EL (cell line): ENCODE data around the gene SYT7.

Experiments used
- DNase-seq: peaks from one replicate; pipeline ENCODE4 v3.0.0-alpha.2; 2016

The SYT7 gene

GRCh38 chr11:61552108-61552635 is 28.7 kb downstream of the SYT7 start:
- no peak for DNase-seq

DNA sequence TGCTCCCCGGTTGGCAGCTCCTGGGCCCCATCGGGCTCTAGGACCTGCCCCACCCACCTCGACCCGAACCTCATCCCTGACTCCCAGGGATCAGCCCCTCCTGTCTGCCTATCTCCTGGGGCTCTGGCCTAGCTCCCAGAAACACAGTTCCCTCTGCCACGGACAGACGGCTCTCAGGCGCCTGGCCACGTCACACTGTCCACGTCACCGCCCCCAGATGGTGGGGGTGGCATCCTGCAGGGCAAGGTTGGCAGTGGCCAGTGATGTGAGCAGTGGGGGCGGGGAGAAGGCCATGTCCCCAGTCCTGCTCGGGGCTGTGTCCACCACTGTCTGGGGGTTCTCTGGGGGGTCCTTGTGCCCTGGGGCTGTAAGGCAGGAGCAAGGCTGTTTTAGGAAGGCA is 29.2 kb downstream of the SYT7 start:
- DNase-seq, result peak; percentile 68

- no peak for DNase-seq
These were observed 30.1 kb downstream of the SYT7 start for GRCh38 chr11:61550665-61551227.

- no peak for DNase-seq
These were observed 31.0 kb downstream of the SYT7 start for GRCh38 chr11:61549662-61550568.

GRCh38 chr11:61549177-61549576 is 31.7 kb downstream of the SYT7 start:
- no peak for DNase-seq

GRCh38 chr11:61547246-61547645 is 33.6 kb downstream of the SYT7 start:
- DNase-seq, result no peak

DNA sequence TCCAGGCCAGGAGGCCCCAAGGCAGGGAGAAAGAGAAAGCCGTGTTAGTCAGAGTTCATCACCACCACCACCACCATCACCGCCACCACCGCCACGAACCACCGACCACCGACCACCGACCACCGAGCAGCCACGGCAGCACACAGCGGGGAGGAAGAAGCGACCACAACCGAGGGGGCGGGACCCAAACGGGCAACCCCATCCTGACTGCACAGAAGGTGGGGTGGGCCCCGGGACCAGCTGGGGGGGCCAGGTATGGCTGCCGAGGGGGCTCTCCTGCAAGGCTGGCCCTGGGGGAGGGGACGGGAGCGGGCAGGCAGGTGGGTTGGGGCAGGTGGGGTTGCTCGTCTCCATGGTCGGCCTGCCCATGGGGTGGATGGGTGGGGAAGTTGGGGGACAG is 34.2 kb downstream of the SYT7 start:
- DNase-seq, result no peak

GRCh38 chr11:61545921-61546320 is 35.0 kb downstream of the SYT7 start:
- no peak for DNase-seq

DNA sequence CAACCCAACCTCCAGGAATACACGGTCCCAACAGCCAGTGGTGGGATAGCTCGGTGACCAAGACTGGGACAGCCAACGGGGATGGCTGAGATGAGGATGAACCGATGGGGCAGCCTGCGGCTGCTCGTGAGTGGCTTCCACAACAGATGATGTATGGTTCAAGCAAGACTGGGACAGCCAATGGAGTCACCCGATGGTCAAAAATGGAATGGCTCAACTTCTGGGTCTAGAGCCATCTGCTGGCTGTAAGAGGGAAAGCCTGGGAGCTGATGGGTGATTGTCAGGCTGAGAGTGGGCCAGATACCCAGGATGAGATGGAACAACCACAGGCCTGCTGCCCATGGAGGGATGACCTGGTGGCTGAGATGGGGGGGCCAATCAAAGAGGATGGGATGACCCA is 35.5 kb downstream of the SYT7 start:
- DNase-seq, result no peak

DNA sequence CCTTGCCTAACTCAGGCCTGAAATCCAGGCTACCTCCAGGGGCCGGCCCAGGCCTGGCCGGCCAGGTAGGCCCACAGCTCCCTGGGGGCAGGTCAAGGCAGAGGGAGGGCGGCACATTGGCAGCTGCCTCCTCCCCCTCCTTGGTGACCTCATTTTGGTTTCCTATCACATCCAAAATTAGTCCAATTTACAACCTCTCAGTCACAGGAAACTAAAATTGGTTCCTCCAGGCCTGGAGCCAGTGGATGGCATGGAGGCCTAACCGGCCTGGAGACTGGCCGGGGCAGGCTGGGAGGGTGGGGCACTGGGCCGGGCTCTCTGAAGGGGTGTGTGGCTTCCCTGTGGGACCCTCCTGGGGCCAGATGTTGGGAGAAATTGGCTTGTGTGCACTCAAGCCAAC is 36.4 kb downstream of the SYT7 start:
- no peak for DNase-seq

GRCh38 chr11:61543606-61544306 is 37.1 kb downstream of the SYT7 start:
- peak; percentile 52 for DNase-seq

DNA sequence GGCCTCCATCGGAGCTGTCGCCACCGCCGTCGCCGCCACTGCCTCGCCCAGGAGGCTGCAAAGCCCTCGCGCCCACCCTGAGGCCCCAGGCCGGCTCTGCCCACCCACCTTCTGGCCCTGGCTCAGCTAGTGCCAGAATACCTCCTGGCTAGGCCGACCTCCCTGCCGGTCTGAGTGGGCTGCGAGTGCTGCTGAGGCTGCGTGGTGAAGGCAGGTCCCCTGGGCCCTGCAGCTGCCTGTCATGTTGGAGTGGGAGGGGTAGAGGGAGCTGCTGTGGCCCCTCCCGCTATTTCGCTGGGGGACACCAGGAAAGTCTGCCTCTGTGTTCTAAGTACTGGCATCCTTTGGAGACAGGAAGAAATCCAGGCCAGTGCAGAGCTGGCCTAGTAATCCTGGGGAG is 38.2 kb downstream of the SYT7 start:
- DNase-seq, result no peak

DNA sequence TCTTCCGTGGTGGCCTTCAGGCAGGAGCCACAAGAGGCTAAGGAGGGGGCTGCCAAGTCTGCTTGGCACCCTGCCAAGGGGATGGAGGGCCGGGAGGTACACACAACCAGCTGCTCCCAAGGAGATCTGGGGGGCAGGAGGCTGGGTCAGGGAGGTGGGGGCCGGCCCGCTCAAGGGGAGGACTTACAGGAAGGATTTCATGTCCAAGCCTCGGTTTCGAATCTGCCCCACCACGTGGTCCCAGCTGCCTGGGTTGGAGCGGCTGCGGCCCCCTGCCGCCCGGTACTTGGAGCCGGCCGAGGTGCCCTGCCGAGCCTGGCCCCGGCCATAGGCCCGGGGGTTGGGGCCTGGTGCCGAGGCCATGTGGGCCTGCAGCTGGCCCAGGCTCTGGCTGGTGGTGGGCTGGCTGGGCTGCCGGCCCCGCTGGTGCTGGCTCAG is 38.8 kb downstream of the SYT7 start:
- DNase-seq, result no peak

GRCh38 chr11:61541598-61541997 is 39.3 kb downstream of the SYT7 start:
- DNase-seq, result peak; percentile 49

- DNase-seq, result no peak
These were observed 40.3 kb downstream of the SYT7 start for GRCh38 chr11:61540528-61540927.

GRCh38 chr11:61539831-61540357 is 41.0 kb downstream of the SYT7 start:
- DNase-seq, result no peak

GRCh38 chr11:61539006-61539405 is 41.9 kb downstream of the SYT7 start:
- DNase-seq, result no peak

- DNase-seq, result no peak
These were observed 42.3 kb downstream of the SYT7 start for GRCh38 chr11:61538636-61538961.

- DNase-seq, result no peak
These were observed 43.5 kb downstream of the SYT7 start for GRCh38 chr11:61537326-61537725.

- no peak for DNase-seq
These were observed 44.1 kb downstream of the SYT7 start for GRCh38 chr11:61536676-61537270.

DNA sequence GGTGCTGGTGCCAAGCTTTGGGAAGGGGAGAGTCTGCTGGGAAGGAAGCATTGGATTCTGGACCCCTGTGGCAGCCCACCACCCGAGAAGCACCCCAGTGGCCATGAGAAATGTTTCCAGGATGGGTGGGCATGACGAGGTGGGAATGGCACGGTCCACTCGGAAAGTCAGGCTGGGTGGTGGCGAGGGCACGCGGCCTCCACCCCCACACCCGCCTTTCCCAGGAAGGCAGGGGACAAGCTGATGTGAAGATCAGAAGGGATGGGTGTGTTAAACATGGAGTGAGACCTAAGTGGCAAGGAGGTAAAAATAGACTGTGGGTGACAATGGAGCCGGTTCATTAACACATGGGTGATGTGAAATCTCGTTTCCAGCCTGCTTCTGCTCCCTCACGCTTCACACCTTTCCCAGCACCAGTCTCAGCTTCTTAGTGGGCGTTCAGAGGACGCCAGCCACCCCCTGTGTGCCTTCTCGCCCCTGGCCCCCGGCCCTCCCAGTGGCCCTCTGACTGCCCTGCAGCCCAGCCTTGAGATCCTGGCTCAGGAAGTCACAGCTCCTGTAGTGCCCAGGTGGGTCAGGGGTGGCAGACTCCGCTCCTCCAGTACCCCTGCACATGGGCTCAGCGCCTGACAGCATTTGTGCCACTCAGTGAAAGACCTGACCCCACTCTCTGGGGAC is 44.7 kb downstream of the SYT7 start:
- DNase-seq, result no peak
